C4-2B (cell line): ENCODE results near the gene TUFM.
"Not testable (repeated sequence)": the region's sequence is repeated elsewhere in the genome, so short reads cannot be mapped to it uniquely, and the experiment has no call there.

Source experiments
- H3K27ac ChIP-seq: fragments of 450-650 bp; 2 replicates; pipeline ENCODE4 v1.5.1; 2017
- CTCF ChIP-seq: fragments of 450-650 bp; conservative IDR thresholded peaks from 2 replicates; pipeline ENCODE4 v1.5.1; 2017; ENCODE audit warnings: mild to moderate bottlenecking
- ZFX ChIP-seq: fragments of 450-650 bp; IDR thresholded peaks from 2 replicates; pipeline ENCODE4 v1.6.1; 2017

TUFM gene

DNA sequence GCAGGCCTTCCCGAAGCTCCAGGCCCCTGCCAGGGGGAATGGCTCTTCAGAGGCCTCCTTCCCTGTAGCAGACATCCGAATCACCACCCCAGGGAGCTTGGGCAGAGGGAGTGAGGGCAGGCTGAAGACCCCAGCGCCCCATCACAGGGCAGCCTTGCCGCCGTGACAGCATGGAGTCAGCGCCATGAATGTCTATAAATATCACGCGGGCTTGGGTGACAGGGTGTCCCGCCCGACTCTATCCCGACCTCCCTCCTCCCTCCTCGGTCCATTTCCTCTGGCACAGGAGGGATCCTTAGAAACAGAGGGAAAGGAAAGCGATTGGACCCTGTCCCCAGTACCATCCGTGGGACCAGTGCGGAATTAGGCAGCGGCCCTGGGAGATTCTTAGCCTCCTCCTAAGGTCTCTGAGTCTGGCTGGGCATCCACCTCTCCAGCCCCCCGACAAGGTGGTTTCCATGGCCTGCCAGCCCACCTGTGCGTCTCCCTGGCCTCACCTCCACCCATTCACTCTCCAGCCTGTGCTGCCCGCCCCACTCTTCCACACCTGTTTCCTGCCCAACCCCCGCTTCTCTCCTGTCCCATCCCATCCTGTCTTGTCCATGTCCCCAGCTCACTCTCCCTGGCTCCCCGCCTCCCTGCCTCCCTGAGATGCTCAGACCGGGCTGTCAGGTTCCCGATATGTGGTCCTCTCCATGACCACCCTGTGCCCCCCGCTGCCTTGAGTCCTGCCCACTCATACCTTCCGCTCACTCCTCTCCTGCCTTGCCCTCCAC lies 37.3 kb upstream of the TUFM start:
- no peak overlapping the region for H3K27ac ChIP-seq
- no peak for TF ChIP-seq CTCF
- no peak for TF ChIP-seq ZFX

DNA sequence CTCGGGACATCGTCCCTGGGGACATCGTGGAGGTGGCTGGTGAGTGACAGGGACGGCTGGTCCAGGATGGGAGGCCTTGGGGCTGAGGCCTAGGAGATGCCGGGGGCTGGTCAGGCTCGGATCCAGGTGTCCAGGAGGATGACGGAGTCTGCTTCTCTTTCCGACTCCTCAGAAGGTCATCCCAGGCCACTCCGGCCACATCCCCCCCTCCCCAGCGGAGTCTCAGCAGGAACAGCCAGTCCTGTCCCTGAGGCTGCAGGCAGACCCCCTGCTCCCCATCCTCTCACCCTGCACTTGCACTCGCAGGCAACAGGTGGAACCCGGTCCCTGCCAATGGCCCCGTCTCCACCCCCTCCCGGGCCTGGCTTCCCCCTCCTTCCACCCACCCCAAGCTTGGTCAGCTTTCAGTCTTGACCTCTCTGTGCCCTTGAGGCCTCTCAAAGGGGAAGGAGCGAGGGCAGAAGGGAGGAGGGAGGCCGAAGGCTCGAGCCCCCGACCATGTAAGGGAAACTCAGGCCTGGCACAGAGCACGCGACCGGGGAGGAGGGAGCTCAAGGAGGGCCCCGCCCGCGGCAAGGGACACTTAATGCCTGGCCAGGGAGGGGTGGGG lies 36.5 kb upstream of the TUFM start:
- no peak overlapping the region for H3K27ac ChIP-seq
- TF ChIP-seq CTCF: no peak
- no peak for TF ChIP-seq ZFX

GRCh38 chr16:28881565-28881964 lies 35.4 kb upstream of the TUFM start:
- not testable (repeated sequence) for H3K27ac ChIP-seq

DNA sequence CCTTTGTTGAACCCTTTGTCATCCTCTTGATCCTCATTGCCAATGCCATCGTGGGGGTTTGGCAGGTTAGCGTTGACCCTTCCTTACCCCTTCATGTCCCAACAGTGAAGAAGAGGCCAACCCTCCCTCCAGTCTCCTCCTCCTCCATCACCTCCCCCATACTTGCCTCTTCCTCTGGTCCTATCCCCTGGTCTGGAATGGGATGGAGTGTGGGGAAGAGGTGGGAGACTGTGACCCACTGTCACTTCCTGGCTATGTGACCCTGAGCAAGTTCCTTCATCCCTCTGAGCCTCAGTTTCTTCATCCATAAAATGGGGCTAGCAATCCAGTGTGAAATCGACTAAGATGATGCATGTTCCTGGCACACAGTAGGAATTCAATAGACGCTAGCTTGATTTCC lies 34.8 kb upstream of the TUFM start:
- no peak overlapping the region for H3K27ac ChIP-seq
- no peak for TF ChIP-seq ZFX
- no peak for TF ChIP-seq CTCF

DNA sequence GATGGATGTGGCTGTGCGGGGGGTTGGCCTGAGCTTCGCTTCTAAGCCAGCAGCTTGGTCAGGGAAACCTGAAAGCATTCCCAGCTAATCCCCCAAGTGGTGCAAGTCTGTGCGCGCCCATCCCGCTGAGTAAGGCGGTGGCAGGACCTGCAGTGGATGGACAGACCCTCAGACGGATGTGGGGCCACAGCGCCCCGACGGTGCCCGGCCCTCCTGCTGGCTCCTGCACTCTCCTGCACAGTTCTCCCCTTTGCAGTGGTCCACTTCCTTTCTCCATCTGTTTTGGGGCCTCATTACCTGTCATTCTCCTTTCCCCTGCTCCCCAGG lies 34.4 kb upstream of the TUFM start:
- H3K27ac ChIP-seq: peak overlapping the region; percentile 66; the same call in 1 of the 2 replicates

DNA sequence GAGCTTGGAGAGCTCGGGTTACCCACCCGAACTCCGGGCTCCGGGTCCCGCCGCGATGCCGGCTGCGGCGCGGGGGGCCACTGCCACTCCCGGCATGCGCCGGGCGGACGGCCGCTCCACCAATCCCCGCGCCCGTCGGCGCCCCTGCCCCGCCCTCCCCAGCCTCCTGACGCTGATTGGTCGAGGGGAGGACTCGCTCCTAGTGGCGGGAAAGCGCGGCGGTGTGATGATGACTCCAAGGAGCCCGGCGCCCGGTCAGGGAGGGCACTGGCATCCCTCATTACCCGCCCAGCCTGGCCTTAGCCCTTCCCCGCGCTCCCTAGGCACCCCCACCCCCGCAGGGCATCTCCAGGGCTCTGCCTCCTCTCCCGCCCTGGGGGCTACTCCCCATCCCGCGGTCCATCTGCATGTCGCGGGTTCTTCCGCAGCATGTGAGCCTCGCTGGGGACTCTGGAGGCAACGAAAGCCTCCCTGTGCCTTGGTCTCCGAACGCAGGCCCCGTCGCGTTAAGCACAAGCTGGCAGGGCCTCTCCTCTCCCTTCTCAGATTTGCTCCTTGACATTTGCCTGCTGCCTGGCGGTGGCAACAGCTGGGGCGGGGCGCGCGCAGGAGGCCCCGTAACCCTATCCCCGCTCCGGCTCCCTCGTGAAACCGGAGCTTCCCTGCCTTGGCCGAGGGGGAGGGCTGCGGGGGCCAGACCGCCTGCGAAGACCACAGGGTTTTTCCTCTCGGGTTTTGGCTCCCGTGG lies 33.9 kb upstream of the TUFM start:
- H3K27ac ChIP-seq: peak overlapping the region; percentile 66
- TF ChIP-seq CTCF (no peak), ZFX (no peak)

More for the DNA sequence above, 34.4 kb upstream of the TUFM start:
- TF ChIP-seq CTCF (no peak), ZFX (no peak)

DNA sequence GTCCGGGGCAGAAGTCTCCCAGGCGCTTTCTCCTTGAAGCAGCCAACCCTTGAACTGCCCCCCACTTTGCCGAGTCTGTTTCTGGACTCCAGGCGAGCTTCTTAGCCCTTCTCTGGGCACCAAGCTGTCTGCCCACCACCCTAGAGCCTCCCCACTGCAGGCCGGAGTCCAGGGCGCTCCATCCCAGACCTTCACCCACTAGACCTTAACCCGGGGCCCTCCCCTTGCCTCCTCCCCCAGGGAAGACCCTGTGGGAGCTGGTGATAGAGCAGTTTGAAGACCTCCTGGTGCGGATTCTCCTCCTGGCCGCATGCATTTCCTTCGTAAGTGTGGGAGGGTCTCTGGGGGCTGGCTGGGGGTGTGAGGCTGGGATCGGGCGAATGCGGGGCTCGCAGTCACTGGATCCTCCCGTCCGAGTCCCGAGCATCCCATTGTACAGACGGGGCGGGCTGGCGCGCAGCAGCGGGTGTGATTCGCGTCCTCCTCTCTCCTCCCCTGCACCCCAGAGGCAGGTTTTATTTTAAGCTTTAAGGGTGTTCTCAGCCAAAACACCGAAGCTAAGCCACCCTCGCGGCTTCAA lies 33.2 kb upstream of the TUFM start:
- peak overlapping the region; percentile 66 for H3K27ac ChIP-seq
- TF ChIP-seq CTCF: no peak
- no peak for TF ChIP-seq ZFX
